ENCODE results near the gene PTCSC3. TPM values are rescaled to one million over a fixed set of nuclear protein-coding genes. Genes with fewer than 3 reads are reported as not detected.
"Not testable (repeated sequence)": the region's sequence is repeated elsewhere in the genome, so short reads cannot be mapped to it uniquely, and the experiment has no call there.

PTCSC3 gene
- total and polyA plus RNA-seq, 7 experiments from 2014 or later = not detected

GRCh38 chr14:36111822-36112583, 64.5 kb downstream of the PTCSC3 start:
- H3K27me3 Mint-ChIP-seq = peaks cover 5 to 38% (median 27%) of the 10 kb centered on the region in 5 donors
- H3K9me3 ChIP-seq (ENCODE audit: control insufficient read depth in 2 of 3, low read length in 3 of 3) = no peaks in the 10 kb centered on the region
- ATAC-seq (no peak), DNase-seq (no peak)
- H3K4me1 Mint-ChIP-seq = no peaks in the 10 kb centered on the region
- H3K27ac ChIP-seq (ENCODE audit: low read depth, low read length) = no peak overlapping the region
- no peaks in the 10 kb centered on the region for H3K4me1 ChIP-seq (ENCODE audit: control insufficient read depth in 2 of 2, insufficient read depth in 2 of 2, low read length in 2 of 2)
- H3K36me3 ChIP-seq (ENCODE audit: control insufficient read depth in 2 of 3, insufficient read depth in 3 of 3, low read length in 3 of 3) = no peaks in the 10 kb centered on the region
- H3K36me3 Mint-ChIP-seq = no peaks in the 10 kb centered on the region
- H3K27me3 ChIP-seq (ENCODE audit: control insufficient read depth in 2 of 2, insufficient read depth in 2 of 2, low read length in 2 of 2) = no peaks in the 10 kb centered on the region
- H3K4me3 ChIP-seq (ENCODE audit: low read length) = no peak overlapping the region
- POLR2A ChIA-PET = no interaction called here
- CTCF ChIA-PET = no interaction called here
- H3K27ac Mint-ChIP-seq = no peak overlapping the region
- H3K4me3 Mint-ChIP-seq = no peak overlapping the region
- peaks cover 0 to 5% (median 0%) of the 10 kb centered on the region in 11 donors for H3K9me3 Mint-ChIP-seq
- intact Hi-C loops (cut with micrococcal nuclease) = no loop called here

DNA sequence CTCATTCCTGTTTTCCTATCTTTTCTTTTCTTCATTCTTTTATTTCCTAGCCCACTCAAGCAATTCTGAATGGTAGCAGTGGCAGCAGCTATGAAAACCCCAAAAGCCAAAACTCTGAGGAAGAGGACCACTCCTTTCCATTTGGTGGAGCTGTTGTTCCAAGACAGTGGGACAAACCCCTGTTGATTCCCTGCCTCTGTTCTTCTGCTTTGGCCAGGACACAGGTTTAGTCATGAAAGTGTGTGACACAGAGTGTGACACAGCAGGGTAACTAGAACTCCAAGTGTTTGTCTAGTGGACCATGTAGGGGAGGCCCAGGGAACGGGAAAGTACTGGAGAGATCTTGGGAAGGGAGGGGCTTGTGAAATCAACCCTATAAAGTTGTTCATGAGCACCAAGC, 71.1 kb downstream of the PTCSC3 start:
- Mint-ChIP-seq H3K4me3 (no peak overlapping the region), H3K9me3 (peaks cover 0 to 1% (median 0%) of the 10 kb centered on the region in 11 donors), H3K27ac (no peak overlapping the region), H3K27me3 (peaks cover 12 to 58% (median 49%) of the 10 kb centered on the region in 5 donors), H3K36me3 (no peaks in the 10 kb centered on the region), H3K4me1 (no peaks in the 10 kb centered on the region)
- no peaks in the 10 kb centered on the region for H3K4me1 ChIP-seq (ENCODE audit: control insufficient read depth in 2 of 2, insufficient read depth in 2 of 2, low read length in 2 of 2)
- ChIA-PET POLR2A (no interaction called here), CTCF (no interaction called here)
- no peak for ATAC-seq
- H3K27ac ChIP-seq (ENCODE audit: low read depth, low read length) = no peak overlapping the region
- no peak for DNase-seq
- intact Hi-C loops (cut with micrococcal nuclease) = no loop called here
- no peaks in the 10 kb centered on the region for H3K9me3 ChIP-seq (ENCODE audit: control insufficient read depth in 2 of 3, low read length in 3 of 3)
- no peaks in the 10 kb centered on the region for H3K27me3 ChIP-seq (ENCODE audit: control insufficient read depth in 2 of 2, insufficient read depth in 2 of 2, low read length in 2 of 2)
- no peaks in the 10 kb centered on the region for H3K36me3 ChIP-seq (ENCODE audit: control insufficient read depth in 2 of 3, insufficient read depth in 3 of 3, low read length in 3 of 3)
- H3K4me3 ChIP-seq (ENCODE audit: low read length) = no peak overlapping the region

DNA sequence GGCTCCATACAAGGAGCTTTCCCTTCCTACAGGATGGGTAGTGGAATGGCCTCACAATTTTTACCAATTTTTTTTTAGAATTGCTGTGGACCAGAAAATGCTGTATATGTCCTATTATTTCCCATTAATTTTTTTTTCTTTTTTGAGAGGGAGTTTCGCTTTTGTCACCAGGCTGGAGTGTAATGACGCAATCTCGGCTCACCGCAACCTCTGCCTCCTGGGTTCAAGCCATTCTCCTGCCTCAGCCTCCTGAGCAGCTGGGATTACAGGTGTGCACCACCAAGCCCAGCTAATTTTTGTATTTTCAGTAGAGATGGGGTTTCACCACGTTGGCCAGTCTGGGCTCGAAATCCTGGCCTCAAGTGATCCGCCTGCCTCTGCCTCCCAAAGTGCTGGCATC, 72.3 kb downstream of the PTCSC3 start:
- DNase-seq; H3K4me1 Mint-ChIP-seq; H3K9me3 Mint-ChIP-seq; H3K36me3 ChIP-seq (ENCODE audit: control insufficient read depth in 2 of 3, insufficient read depth in 3 of 3, low read length in 3 of 3); H3K27ac ChIP-seq (ENCODE audit: low read depth, low read length); H3K27ac Mint-ChIP-seq; POLR2A ChIA-PET; H3K4me1 ChIP-seq (ENCODE audit: control insufficient read depth in 2 of 2, insufficient read depth in 2 of 2, low read length in 2 of 2); H3K4me3 Mint-ChIP-seq; ATAC-seq; H3K27me3 ChIP-seq (ENCODE audit: control insufficient read depth in 2 of 2, insufficient read depth in 2 of 2, low read length in 2 of 2); H3K4me3 ChIP-seq (ENCODE audit: low read length); CTCF ChIA-PET; H3K9me3 ChIP-seq (ENCODE audit: control insufficient read depth in 2 of 3, low read length in 3 of 3); intact Hi-C loops (cut with micrococcal nuclease); H3K36me3 Mint-ChIP-seq: not testable (repeated sequence)
- peaks cover 14 to 64% (median 54%) of the 10 kb centered on the region in 5 donors for H3K27me3 Mint-ChIP-seq

GRCh38 chr14:36099619-36100018, 76.9 kb downstream of the PTCSC3 start:
- intact Hi-C loops (cut with micrococcal nuclease) = no loop called here
- ChIA-PET CTCF (no interaction called here), POLR2A (no interaction called here)
- Histone ChIP-seq H3K27me3 (ENCODE audit: control insufficient read depth in 2 of 2, insufficient read depth in 2 of 2, low read length in 2 of 2) (no peaks in the 10 kb centered on the region), H3K4me3 (ENCODE audit: low read length) (no peak overlapping the region), H3K27ac (ENCODE audit: low read depth, low read length) (no peak overlapping the region), H3K9me3 (ENCODE audit: control insufficient read depth in 2 of 3, low read length in 3 of 3) (no peaks in the 10 kb centered on the region), H3K4me1 (ENCODE audit: control insufficient read depth in 2 of 2, insufficient read depth in 2 of 2, low read length in 2 of 2) (no peaks in the 10 kb centered on the region), H3K36me3 (ENCODE audit: control insufficient read depth in 2 of 3, insufficient read depth in 3 of 3, low read length in 3 of 3) (no peaks in the 10 kb centered on the region)
- Mint-ChIP-seq H3K36me3 (no peaks in the 10 kb centered on the region), H3K4me3 (no peak overlapping the region), H3K4me1 (no peaks in the 10 kb centered on the region), H3K27me3 (peaks cover 6 to 54% (median 40%) of the 10 kb centered on the region in 5 donors), H3K27ac (no peak overlapping the region), H3K9me3 (peaks cover 0 to 3% (median 0%) of the 10 kb centered on the region in 11 donors)
- DNase-seq (no peak), ATAC-seq (no peak)

DNA sequence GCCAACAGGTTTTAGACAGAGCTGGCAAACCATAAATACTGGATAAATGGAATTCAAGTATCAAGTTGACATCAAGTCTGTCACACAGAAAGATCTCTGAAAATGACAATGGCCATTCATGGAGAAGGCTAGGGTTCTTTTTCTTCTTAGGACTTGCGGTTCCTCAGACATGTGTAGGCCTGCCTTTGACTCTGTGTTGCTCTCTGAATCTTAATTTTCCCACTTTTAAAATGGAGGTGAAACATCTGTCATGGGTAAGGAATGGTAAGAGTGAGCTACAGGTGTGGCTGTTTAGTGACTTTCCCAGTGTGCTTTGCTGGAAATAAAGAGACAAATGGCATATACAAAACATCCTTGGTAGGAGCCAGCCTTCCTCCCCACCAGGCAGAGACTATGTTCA, 79.2 kb downstream of the PTCSC3 start:
- H3K4me3 ChIP-seq (ENCODE audit: low read length) = no peak overlapping the region
- H3K27ac ChIP-seq (ENCODE audit: low read depth, low read length) = no peak overlapping the region
- ChIA-PET CTCF (no interaction called here), POLR2A (no interaction called here)
- no peaks in the 10 kb centered on the region for H3K4me1 ChIP-seq (ENCODE audit: control insufficient read depth in 2 of 2, insufficient read depth in 2 of 2, low read length in 2 of 2)
- intact Hi-C loops (cut with micrococcal nuclease) = no loop called here
- no peaks in the 10 kb centered on the region for H3K36me3 ChIP-seq (ENCODE audit: control insufficient read depth in 2 of 3, insufficient read depth in 3 of 3, low read length in 3 of 3)
- H3K9me3 ChIP-seq (ENCODE audit: control insufficient read depth in 2 of 3, low read length in 3 of 3) = no peaks in the 10 kb centered on the region
- ATAC-seq = no peak
- no peak for DNase-seq
- Mint-ChIP-seq H3K4me3 (no peak overlapping the region), H3K36me3 (no peaks in the 10 kb centered on the region), H3K4me1 (no peaks in the 10 kb centered on the region), H3K27me3 (peaks cover 3 to 51% (median 30%) of the 10 kb centered on the region in 5 donors), H3K27ac (no peak overlapping the region), H3K9me3 (peaks cover 0 to 3% (median 0%) of the 10 kb centered on the region in 11 donors)
- H3K27me3 ChIP-seq (ENCODE audit: control insufficient read depth in 2 of 2, insufficient read depth in 2 of 2, low read length in 2 of 2) = no peaks in the 10 kb centered on the region

- no peaks in the 10 kb centered on the region for H3K36me3 ChIP-seq (ENCODE audit: control insufficient read depth in 2 of 3, insufficient read depth in 3 of 3, low read length in 3 of 3)
- CTCF ChIA-PET = no interaction called here
- H3K27me3 Mint-ChIP-seq = peaks cover 3 to 45% (median 27%) of the 10 kb centered on the region in 5 donors
- intact Hi-C loops (cut with micrococcal nuclease) = no loop called here
- ATAC-seq (no peak), DNase-seq (no peak)
- H3K9me3 Mint-ChIP-seq = peaks cover 0 to 3% (median 0%) of the 10 kb centered on the region in 11 donors
- no peak overlapping the region for H3K4me3 Mint-ChIP-seq
- no peaks in the 10 kb centered on the region for H3K4me1 Mint-ChIP-seq
- peak overlapping the region in 1 of 9 donors; percentile 16 for H3K27ac Mint-ChIP-seq
- no peaks in the 10 kb centered on the region for H3K9me3 ChIP-seq (ENCODE audit: control insufficient read depth in 2 of 3, low read length in 3 of 3)
- POLR2A ChIA-PET = no interaction called here
- H3K36me3 Mint-ChIP-seq = no peaks in the 10 kb centered on the region
- H3K27ac ChIP-seq (ENCODE audit: low read depth, low read length) = no peak overlapping the region
- no peaks in the 10 kb centered on the region for H3K4me1 ChIP-seq (ENCODE audit: control insufficient read depth in 2 of 2, insufficient read depth in 2 of 2, low read length in 2 of 2)
- no peaks in the 10 kb centered on the region for H3K27me3 ChIP-seq (ENCODE audit: control insufficient read depth in 2 of 2, insufficient read depth in 2 of 2, low read length in 2 of 2)
- H3K4me3 ChIP-seq (ENCODE audit: low read length) = no peak overlapping the region
These were observed 80.4 kb downstream of the PTCSC3 start for GRCh38 chr14:36096090-36096489.

GRCh38 chr14:36094963-36095362, 81.6 kb downstream of the PTCSC3 start:
- H3K27me3 Mint-ChIP-seq = peaks cover 0 to 38% (median 19%) of the 10 kb centered on the region in 5 donors
- intact Hi-C loops (cut with micrococcal nuclease) = no loop called here
- Histone ChIP-seq H3K9me3 (ENCODE audit: control insufficient read depth in 2 of 3, low read length in 3 of 3) (no peaks in the 10 kb centered on the region), H3K36me3 (ENCODE audit: control insufficient read depth in 2 of 3, insufficient read depth in 3 of 3, low read length in 3 of 3) (no peaks in the 10 kb centered on the region), H3K27me3 (ENCODE audit: control insufficient read depth in 2 of 2, insufficient read depth in 2 of 2, low read length in 2 of 2) (no peaks in the 10 kb centered on the region), H3K27ac (ENCODE audit: low read depth, low read length) (no peak overlapping the region), H3K4me1 (ENCODE audit: control insufficient read depth in 2 of 2, insufficient read depth in 2 of 2, low read length in 2 of 2) (no peaks in the 10 kb centered on the region), H3K4me3 (ENCODE audit: low read length) (no peak overlapping the region)
- ChIA-PET CTCF (no interaction called here), POLR2A (no interaction called here)
- peaks cover 0 to 3% (median 0%) of the 10 kb centered on the region in 11 donors for H3K9me3 Mint-ChIP-seq
- DNase-seq = no peak
- no peak overlapping the region for H3K4me3 Mint-ChIP-seq
- no peak for ATAC-seq
- H3K4me1 Mint-ChIP-seq = no peaks in the 10 kb centered on the region
- H3K27ac Mint-ChIP-seq = no peak overlapping the region
- H3K36me3 Mint-ChIP-seq = no peaks in the 10 kb centered on the region

Data from naive thymus-derived CD4-positive, alpha-beta T cell (primary cell).